ENCODE data around the gene PIP4K2B. TPM values are rescaled to one million over a fixed set of nuclear protein-coding genes. Genes with fewer than 3 reads are reported as not detected.

The PIP4K2B gene
- polyA plus RNA-seq, 1 donor from 2014 or later: 164 TPM

GRCh38 chr17:38721802-38722201, 77.6 kb downstream of the PIP4K2B start:
- Histone ChIP-seq H3K27me3 (ENCODE audit: insufficient read depth, low read depth, low read length) (no peaks in the 10 kb centered on the region), H2AFZ (ENCODE audit: low read depth, low read length) (no peak overlapping the region), H3K4me2 (ENCODE audit: low read length) (no peak overlapping the region), H3K36me3 (ENCODE audit: insufficient read depth, low read length) (no peaks in the 10 kb centered on the region), H4K20me1 (ENCODE audit: insufficient read depth) (no peaks in the 10 kb centered on the region), H3K9me3 (ENCODE audit: low read length) (no peaks in the 10 kb centered on the region), H3K27ac (ENCODE audit: low read length) (no peak overlapping the region), H3K9me2 (ENCODE audit: insufficient read depth, low read length) (no peaks in the 10 kb centered on the region), H3K9ac (ENCODE audit: low read length) (no peak overlapping the region), H3K4me3 (ENCODE audit: low read length) (no peak overlapping the region), H3K79me2 (replicated peaks; ENCODE audit: insufficient read depth, low read length) (no peaks in the 10 kb centered on the region), H3F3A (ENCODE audit: insufficient read depth, low read length, poor library complexity, severe bottlenecking) (no peaks in the 10 kb centered on the region)
- TF ChIP-seq CTCF (IDR thresholded peaks at IDR 0.05; ENCODE audit: poor library complexity, severe bottlenecking) (no peak), EZH2 (IDR thresholded peaks at IDR 0.05; ENCODE audit: borderline replicate concordance, insufficient read depth, low read length, poor library complexity, severe bottlenecking) (no peak), SMC3 (conservative IDR thresholded peaks at IDR 0.05; ENCODE audit: poor library complexity) (no peak), TAF1 (IDR thresholded peaks at IDR 0.05; ENCODE audit: low read depth) (no peak), MXI1 (conservative IDR thresholded peaks at IDR 0.05; ENCODE audit: poor library complexity, severe bottlenecking) (no peak), RAD21 (conservative IDR thresholded peaks at IDR 0.05) (no peak), POLR2AphosphoS5 (IDR thresholded peaks at IDR 0.05) (no peak), EP300 (conservative IDR thresholded peaks at IDR 0.05; ENCODE audit: poor library complexity, severe bottlenecking) (no peak), REST (IDR thresholded peaks at IDR 0.05; ENCODE audit: borderline replicate concordance) (no peak)

DNA sequence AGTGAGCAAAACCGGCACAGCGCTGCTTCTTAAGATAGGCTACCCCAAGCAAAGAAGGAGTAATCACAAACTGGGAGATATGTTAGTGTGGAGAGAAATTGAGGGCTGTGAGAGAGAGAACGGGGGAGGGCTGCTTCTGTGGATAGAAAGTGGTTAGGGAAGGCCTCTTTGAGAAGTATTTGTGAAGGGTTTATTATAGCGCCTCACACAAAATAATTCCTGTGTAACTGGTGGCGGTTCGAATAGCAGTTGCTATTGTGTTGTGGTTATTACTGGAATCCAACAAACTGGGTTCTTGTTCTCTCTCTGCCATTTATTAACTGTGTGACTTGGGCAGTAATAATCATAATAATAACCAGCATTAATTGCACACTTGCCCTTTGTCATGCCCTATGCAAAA, 78.4 kb downstream of the PIP4K2B start:
- Histone ChIP-seq H3K9me2 (ENCODE audit: insufficient read depth, low read length) (no peaks in the 10 kb centered on the region), H3F3A (ENCODE audit: insufficient read depth, low read length, poor library complexity, severe bottlenecking) (no peaks in the 10 kb centered on the region), H2AFZ (ENCODE audit: low read depth, low read length) (no peak overlapping the region), H3K79me2 (replicated peaks; ENCODE audit: insufficient read depth, low read length) (no peaks in the 10 kb centered on the region), H3K4me2 (ENCODE audit: low read length) (no peak overlapping the region), H3K27ac (ENCODE audit: low read length) (no peak overlapping the region), H3K27me3 (ENCODE audit: insufficient read depth, low read depth, low read length) (no peaks in the 10 kb centered on the region), H3K9me3 (ENCODE audit: low read length) (no peaks in the 10 kb centered on the region), H4K20me1 (ENCODE audit: insufficient read depth) (no peaks in the 10 kb centered on the region), H3K36me3 (ENCODE audit: insufficient read depth, low read length) (no peaks in the 10 kb centered on the region), H3K4me3 (ENCODE audit: low read length) (no peak overlapping the region), H3K9ac (ENCODE audit: low read length) (no peak overlapping the region)
- TF ChIP-seq MXI1 (conservative IDR thresholded peaks at IDR 0.05; ENCODE audit: poor library complexity, severe bottlenecking): no peak
- no peak for TF ChIP-seq REST (IDR thresholded peaks at IDR 0.05; ENCODE audit: borderline replicate concordance)
- no peak for TF ChIP-seq TAF1 (IDR thresholded peaks at IDR 0.05; ENCODE audit: low read depth)
- TF ChIP-seq SMC3 (conservative IDR thresholded peaks at IDR 0.05; ENCODE audit: poor library complexity): no peak
- TF ChIP-seq CTCF (IDR thresholded peaks at IDR 0.05; ENCODE audit: poor library complexity, severe bottlenecking): no peak
- no peak for TF ChIP-seq EP300 (conservative IDR thresholded peaks at IDR 0.05; ENCODE audit: poor library complexity, severe bottlenecking)

Measured in neural cell (in vitro differentiated cells).